AG10803 (cell line): ENCODE data around the gene AKT3.
A peak's percentile ranks its signal among the peaks of the same experiment; 100 is the strongest.

ENCODE experiments used
- DNase-seq: peaks from one replicate; pipeline ENCODE4 v3.0.0; 2010; ENCODE audit warnings: low read depth
- H3K4me3 ChIP-seq: 2 replicates; pipeline ENCODE4 v1.5.1; 2011; ENCODE audit warnings: mild to moderate bottlenecking, low read length, control low read depth
- TF ChIP-seq, protein P1 (sequence below): conservative IDR thresholded peaks from 2 replicates; pipeline ENCODE4 v1.5.1; 2011; ENCODE audit warnings: mild to moderate bottlenecking, low read length, control low read depth, inconsistent platforms

AKT3 gene

GRCh38 chr1:243746751-243747150, 103.3 kb downstream of the AKT3 start:
- no peak overlapping the region for H3K4me3 ChIP-seq
- TF ChIP-seq, protein P1, sequence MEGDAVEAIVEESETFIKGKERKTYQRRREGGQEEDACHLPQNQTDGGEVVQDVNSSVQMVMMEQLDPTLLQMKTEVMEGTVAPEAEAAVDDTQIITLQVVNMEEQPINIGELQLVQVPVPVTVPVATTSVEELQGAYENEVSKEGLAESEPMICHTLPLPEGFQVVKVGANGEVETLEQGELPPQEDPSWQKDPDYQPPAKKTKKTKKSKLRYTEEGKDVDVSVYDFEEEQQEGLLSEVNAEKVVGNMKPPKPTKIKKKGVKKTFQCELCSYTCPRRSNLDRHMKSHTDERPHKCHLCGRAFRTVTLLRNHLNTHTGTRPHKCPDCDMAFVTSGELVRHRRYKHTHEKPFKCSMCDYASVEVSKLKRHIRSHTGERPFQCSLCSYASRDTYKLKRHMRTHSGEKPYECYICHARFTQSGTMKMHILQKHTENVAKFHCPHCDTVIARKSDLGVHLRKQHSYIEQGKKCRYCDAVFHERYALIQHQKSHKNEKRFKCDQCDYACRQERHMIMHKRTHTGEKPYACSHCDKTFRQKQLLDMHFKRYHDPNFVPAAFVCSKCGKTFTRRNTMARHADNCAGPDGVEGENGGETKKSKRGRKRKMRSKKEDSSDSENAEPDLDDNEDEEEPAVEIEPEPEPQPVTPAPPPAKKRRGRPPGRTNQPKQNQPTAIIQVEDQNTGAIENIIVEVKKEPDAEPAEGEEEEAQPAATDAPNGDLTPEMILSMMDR, result no peak
- no peak for DNase-seq

- peak; percentile 53 for DNase-seq
- H3K4me3 ChIP-seq, result no peak overlapping the region
- TF ChIP-seq, protein P1, result no peak
These were observed 104.7 kb downstream of the AKT3 start for GRCh38 chr1:243745356-243745755.

DNA sequence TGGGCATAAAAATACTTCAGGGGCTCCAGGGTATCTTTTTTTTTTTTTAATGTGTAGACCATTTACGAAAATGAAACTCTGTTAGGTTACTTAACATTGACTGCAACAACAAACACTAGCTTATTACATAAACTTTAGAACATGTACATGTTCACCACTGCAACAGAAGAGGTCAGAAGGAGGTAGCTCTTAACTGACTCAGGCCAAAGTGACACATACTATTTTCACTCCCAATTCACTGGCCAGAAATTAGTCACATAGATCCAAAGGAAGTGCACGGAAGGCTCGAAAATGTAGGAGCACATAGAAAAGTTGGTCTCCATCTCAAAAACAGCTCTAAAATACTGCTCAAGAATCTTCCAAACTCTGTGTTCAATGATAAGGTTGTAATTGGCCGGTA, 107.2 kb downstream of the AKT3 start:
- no peak overlapping the region for H3K4me3 ChIP-seq
- DNase-seq, result peak; percentile 73
- TF ChIP-seq, protein P1, result no peak

GRCh38 chr1:243740255-243740999, 109.6 kb downstream of the AKT3 start:
- H3K4me3 ChIP-seq, result no peak overlapping the region
- TF ChIP-seq, protein P1, result no peak
- peak; percentile 37 for DNase-seq

- H3K4me3 ChIP-seq, result no peak overlapping the region
- no peak for DNase-seq
- TF ChIP-seq, protein P1, result no peak
These were observed 110.6 kb downstream of the AKT3 start for GRCh38 chr1:243739335-243740003.

GRCh38 chr1:243738020-243738419, 112.0 kb downstream of the AKT3 start:
- no peak for DNase-seq
- TF ChIP-seq, protein P1, result no peak
- H3K4me3 ChIP-seq, result no peak overlapping the region

DNA sequence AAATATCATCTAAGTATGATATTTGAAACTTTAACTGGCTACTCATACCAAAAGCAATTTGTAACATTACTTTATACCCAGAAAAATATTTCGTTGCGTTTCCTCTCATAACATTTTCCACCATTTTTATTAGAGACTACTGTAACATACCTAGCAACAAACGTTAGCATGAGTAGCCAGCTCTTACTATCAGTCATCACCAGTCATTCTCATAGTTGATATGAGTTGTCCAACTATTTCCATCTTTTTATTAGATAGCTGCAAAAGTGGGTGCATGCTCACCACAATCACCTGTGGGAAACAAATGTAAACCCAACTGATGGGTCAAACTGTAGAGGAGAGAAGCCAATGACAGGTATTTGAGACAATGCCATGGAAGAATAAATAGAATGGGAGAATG, 114.6 kb downstream of the AKT3 start:
- no peak for DNase-seq
- TF ChIP-seq, protein P1, result no peak
- no peak overlapping the region for H3K4me3 ChIP-seq
